Breast epithelium (tissue), 4 donors: ENCODE data around the gene PCDH8. TPM values are rescaled to one million over a fixed set of nuclear protein-coding genes. Genes with fewer than 3 reads are reported as not detected.

Experiments
- DNase-seq, 2 donors: peaks; one replicate each; pipeline ENCODE4 v3.0.0-alpha.2; 2019; ENCODE audit warnings: low spot score in 2 of 2
- H3K27ac ChIP-seq, 2 donors: fragments of 200-600 bp; sonication (generic) in 1 of 2; one replicate each; pipeline ENCODE4 v1.5.1; 2016 to 2019; ENCODE audit warnings: mild to moderate bottlenecking in 1 of 2
- H3K27me3 ChIP-seq, 2 donors: fragments of 200-600 bp; sonication (generic) in 1 of 2; one replicate each; pipeline versions ENCODE4 v1.5.1 to v1.6.0; 2017 to 2019; ENCODE audit warnings: control low read depth in 1 of 2, mild to moderate bottlenecking in 1 of 2
- H3K36me3 ChIP-seq: fragments of 200-600 bp; one replicate; pipeline ENCODE4 v1.5.1; 2019
- H3K4me1 ChIP-seq, 2 donors: fragments of 200-600 bp; sonication (generic); one replicate each; pipeline ENCODE4 v1.5.1; 2016 to 2019; ENCODE audit warnings: control low read depth in 1 of 2
- H3K4me3 ChIP-seq, 3 donors: fragments of 200-600 bp; sonication (generic); 1 replicate in 2 of 3; 2 replicates in 1 of 3; pipeline ENCODE4 v1.5.1; 2016 to 2019; ENCODE audit warnings: mild to moderate bottlenecking in 3 of 3, moderate library complexity in 2 of 3
- H3K9me3 ChIP-seq, 2 donors: fragments of 200-600 bp; sonication (generic) in 1 of 2; one replicate each; pipeline ENCODE4 v1.5.1; 2016 to 2019; ENCODE audit warnings: control low read depth in 1 of 2
- POLR2A ChIP-seq: fragments of 450-650 bp; IDR thresholded peaks from one replicate; pipeline ENCODE4 v1.6.1; 2016; ENCODE audit warnings: antibody characterized with exemption, mild to moderate bottlenecking, moderate library complexity
- POLR2AphosphoS5 ChIP-seq, 3 donors: sonication (generic); formaldehyde crosslinking; IDR thresholded peaks; one replicate each; pipeline ENCODE4 v1.6.1; 2017; ENCODE audit warnings: antibody characterized with exemption in 3 of 3
- intact Hi-C: fragments of 100-400 bp; cut with DNase I; formaldehyde crosslinking; loops from one replicate; pipeline ENCODE4 v1.15.1; 2023; ENCODE audit warnings: low total_unique reads
- total RNA-seq, 3 donors: library from RNA; depleted of rRNA; stranded (reverse); fragments of >200 nt; gene quantifications; one replicate each; pipeline ENCODE4 v1.1.0, GENCODE V29; 2016
- TF ChIP-seq, protein P1 (sequence below), 3 donors: fragments of 450-650 bp; IDR thresholded peaks; one replicate each; pipeline ENCODE4 v1.5.1; 2016 to 2017; ENCODE audit warnings: antibody characterized with exemption in 3 of 3, mild to moderate bottlenecking in 3 of 3, moderate library complexity in 3 of 3

PCDH8 gene
- under 1 TPM in 1 of 3 donors, not detected in 2; 0.66 TPM for total RNA-seq

- DNase-seq = no peak
These were observed at the start of gene PCDH8 for GRCh38 chr13:52848455-52849195. TSS of gene PCDH8 (minus strand) at chr13:52848640. CDS start at chr13:52848436, 204 bp downstream.

GRCh38 chr13:52896827-52897659 is 48.6 kb upstream of the PCDH8 start:
- H3K9me3 ChIP-seq = no peaks in the 10 kb centered on the region
- H3K4me3 ChIP-seq = no peak overlapping the region
- no peaks in the 10 kb centered on the region for H3K27me3 ChIP-seq
- H3K27ac ChIP-seq = no peak overlapping the region
- TF ChIP-seq POLR2A (no peak), POLR2AphosphoS5 (IDR thresholded peaks at IDR 0.05) (no peak)
- TF ChIP-seq, protein P1, sequence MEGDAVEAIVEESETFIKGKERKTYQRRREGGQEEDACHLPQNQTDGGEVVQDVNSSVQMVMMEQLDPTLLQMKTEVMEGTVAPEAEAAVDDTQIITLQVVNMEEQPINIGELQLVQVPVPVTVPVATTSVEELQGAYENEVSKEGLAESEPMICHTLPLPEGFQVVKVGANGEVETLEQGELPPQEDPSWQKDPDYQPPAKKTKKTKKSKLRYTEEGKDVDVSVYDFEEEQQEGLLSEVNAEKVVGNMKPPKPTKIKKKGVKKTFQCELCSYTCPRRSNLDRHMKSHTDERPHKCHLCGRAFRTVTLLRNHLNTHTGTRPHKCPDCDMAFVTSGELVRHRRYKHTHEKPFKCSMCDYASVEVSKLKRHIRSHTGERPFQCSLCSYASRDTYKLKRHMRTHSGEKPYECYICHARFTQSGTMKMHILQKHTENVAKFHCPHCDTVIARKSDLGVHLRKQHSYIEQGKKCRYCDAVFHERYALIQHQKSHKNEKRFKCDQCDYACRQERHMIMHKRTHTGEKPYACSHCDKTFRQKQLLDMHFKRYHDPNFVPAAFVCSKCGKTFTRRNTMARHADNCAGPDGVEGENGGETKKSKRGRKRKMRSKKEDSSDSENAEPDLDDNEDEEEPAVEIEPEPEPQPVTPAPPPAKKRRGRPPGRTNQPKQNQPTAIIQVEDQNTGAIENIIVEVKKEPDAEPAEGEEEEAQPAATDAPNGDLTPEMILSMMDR (IDR thresholded peaks at IDR 0.05) = peak in 1 of 3 donors; percentile 24
- no peaks in the 10 kb centered on the region for H3K4me1 ChIP-seq
- DNase-seq = no peak
- intact Hi-C loops = no loop called here
- no peaks in the 10 kb centered on the region for H3K36me3 ChIP-seq

More at GRCh38 chr13:52848455-52849195, at the start of gene PCDH8:
- no peaks in the 10 kb centered on the region for H3K36me3 ChIP-seq
- no peak within 1 kb of the TSS for H3K27ac ChIP-seq
- peak within 1 kb of the TSS in 1 of 3 donors; percentile 54 for H3K4me3 ChIP-seq
- H3K9me3 ChIP-seq = no peaks in the 10 kb centered on the region
- intact Hi-C loops = no loop called here
- peaks cover 24 to 63% of the 10 kb centered on the region in 2 donors for H3K27me3 ChIP-seq
- H3K4me1 ChIP-seq = no peaks in the 10 kb centered on the region
- TF ChIP-seq POLR2A (no peak), POLR2AphosphoS5 (IDR thresholded peaks at IDR 0.05) (no peak)
- TF ChIP-seq, protein P1 (IDR thresholded peaks at IDR 0.05) = no peak

- H3K4me1 ChIP-seq = no peaks in the 10 kb centered on the region
- H3K27ac ChIP-seq = no peak overlapping the region
- no peaks in the 10 kb centered on the region for H3K36me3 ChIP-seq
- H3K27me3 ChIP-seq = no peaks in the 10 kb centered on the region
- H3K9me3 ChIP-seq = no peaks in the 10 kb centered on the region
- DNase-seq = no peak
- no peak overlapping the region for H3K4me3 ChIP-seq
- intact Hi-C loops = no loop called here
- TF ChIP-seq POLR2A = no peak
- TF ChIP-seq, protein P1 (IDR thresholded peaks at IDR 0.05) = no peak
- TF ChIP-seq POLR2AphosphoS5 (IDR thresholded peaks at IDR 0.05) = no peak
These were observed 46.0 kb upstream of the PCDH8 start for GRCh38 chr13:52894413-52894812.

GRCh38 chr13:52892925-52893324 is 44.5 kb upstream of the PCDH8 start:
- intact Hi-C loops = no loop called here
- Histone ChIP-seq H3K9me3 (no peaks in the 10 kb centered on the region), H3K27ac (no peak overlapping the region), H3K4me3 (no peak overlapping the region), H3K27me3 (no peaks in the 10 kb centered on the region), H3K36me3 (no peaks in the 10 kb centered on the region), H3K4me1 (no peaks in the 10 kb centered on the region)
- TF ChIP-seq, protein P1 (IDR thresholded peaks at IDR 0.05) = no peak
- no peak for TF ChIP-seq POLR2A
- TF ChIP-seq POLR2AphosphoS5 (IDR thresholded peaks at IDR 0.05) = no peak
- no peak for DNase-seq

GRCh38 chr13:52891706-52892105 is 43.3 kb upstream of the PCDH8 start:
- intact Hi-C loops = no loop called here
- H3K27me3 ChIP-seq = no peaks in the 10 kb centered on the region
- H3K9me3 ChIP-seq = no peaks in the 10 kb centered on the region
- TF ChIP-seq, protein P1 (IDR thresholded peaks at IDR 0.05) = no peak
- TF ChIP-seq POLR2A (no peak), POLR2AphosphoS5 (IDR thresholded peaks at IDR 0.05) (no peak)
- DNase-seq = no peak
- no peaks in the 10 kb centered on the region for H3K4me1 ChIP-seq
- no peaks in the 10 kb centered on the region for H3K36me3 ChIP-seq
- H3K4me3 ChIP-seq = no peak overlapping the region
- no peak overlapping the region for H3K27ac ChIP-seq
